ENCODE data around the gene C6orf132.

The C6orf132 gene

DNA sequence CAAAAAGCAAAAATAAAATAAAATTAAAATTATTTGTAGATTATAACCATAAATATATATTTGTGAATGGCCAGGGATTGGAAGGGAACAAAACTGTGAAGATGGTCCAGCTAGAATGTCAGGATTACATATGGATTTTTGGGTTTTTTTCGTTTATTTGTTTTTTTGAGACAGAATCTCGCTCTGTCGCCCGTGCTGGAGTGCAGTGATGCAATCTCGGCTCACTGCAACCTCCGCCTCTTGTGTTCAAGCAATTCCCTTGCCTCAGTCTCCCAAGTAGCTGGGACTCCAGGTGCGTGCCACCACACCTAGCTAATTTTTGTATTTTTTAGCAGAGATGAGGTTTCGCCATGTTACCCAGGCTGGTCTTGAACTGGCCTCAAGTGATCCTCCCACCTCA lies 7.8 kb upstream of the C6orf132 start:
- no peak overlapping the region for H3K27ac ChIP-seq (ENCODE audit: low read depth, low read length)

DNA sequence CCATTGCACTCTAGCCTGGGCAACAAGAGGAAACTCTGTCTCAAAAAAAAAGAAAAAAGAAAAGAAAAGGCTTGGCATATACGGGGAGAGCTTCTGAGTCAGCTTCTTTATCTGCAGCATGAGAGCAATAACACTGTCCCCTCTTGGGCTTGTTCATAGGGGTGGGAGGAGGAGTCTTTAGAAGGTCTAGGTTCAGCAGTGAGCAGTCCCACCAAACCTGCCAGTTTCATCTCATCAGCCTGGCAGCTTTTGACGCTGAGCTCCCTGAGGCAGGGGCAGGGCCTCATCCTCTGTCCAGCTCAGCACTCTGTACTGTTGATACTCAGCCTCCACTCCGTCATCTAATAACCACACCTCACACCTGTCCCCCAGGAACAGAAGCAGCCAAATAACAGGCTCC lies 5.6 kb upstream of the C6orf132 start:
- Histone ChIP-seq H3K9me3 (ENCODE audit: control insufficient read depth in 5 of 5, low read length in 5 of 5) (no peaks in the 10 kb centered on the region), H3K4me3 (ENCODE audit: low read depth in 1 of 5, low read length in 5 of 5) (no peak overlapping the region), H3K36me3 (ENCODE audit: control insufficient read depth in 5 of 5, insufficient read depth in 5 of 5, low read length in 5 of 5) (no peaks in the 10 kb centered on the region), H3K9ac (ENCODE audit: low read length in 5 of 5) (no peak overlapping the region), H3K27me3 (ENCODE audit: control insufficient read depth in 5 of 5, insufficient read depth in 4 of 5, low read length in 5 of 5) (peaks cover 0 to 9% (median 3%) of the 10 kb centered on the region in 5 donors), H3K27ac (ENCODE audit: low read depth, low read length) (no peak overlapping the region), H3K4me1 (ENCODE audit: control insufficient read depth in 5 of 5, insufficient read depth in 5 of 5, low read length in 5 of 5) (no peaks in the 10 kb centered on the region)

More for the DNA sequence above, 7.8 kb upstream of the C6orf132 start:
- H3K9ac ChIP-seq (ENCODE audit: low read length in 5 of 5): no peak overlapping the region
- no peaks in the 10 kb centered on the region for H3K4me1 ChIP-seq (ENCODE audit: control insufficient read depth in 5 of 5, insufficient read depth in 5 of 5, low read length in 5 of 5)
- H3K4me3 ChIP-seq (ENCODE audit: low read depth in 1 of 5, low read length in 5 of 5): no peak overlapping the region
- no peaks in the 10 kb centered on the region for H3K9me3 ChIP-seq (ENCODE audit: control insufficient read depth in 5 of 5, low read length in 5 of 5)
- H3K36me3 ChIP-seq (ENCODE audit: control insufficient read depth in 5 of 5, insufficient read depth in 5 of 5, low read length in 5 of 5): no peaks in the 10 kb centered on the region
- H3K27me3 ChIP-seq (ENCODE audit: control insufficient read depth in 5 of 5, insufficient read depth in 4 of 5, low read length in 5 of 5): peaks cover 0 to 3% (median 0%) of the 10 kb centered on the region in 5 donors

DNA sequence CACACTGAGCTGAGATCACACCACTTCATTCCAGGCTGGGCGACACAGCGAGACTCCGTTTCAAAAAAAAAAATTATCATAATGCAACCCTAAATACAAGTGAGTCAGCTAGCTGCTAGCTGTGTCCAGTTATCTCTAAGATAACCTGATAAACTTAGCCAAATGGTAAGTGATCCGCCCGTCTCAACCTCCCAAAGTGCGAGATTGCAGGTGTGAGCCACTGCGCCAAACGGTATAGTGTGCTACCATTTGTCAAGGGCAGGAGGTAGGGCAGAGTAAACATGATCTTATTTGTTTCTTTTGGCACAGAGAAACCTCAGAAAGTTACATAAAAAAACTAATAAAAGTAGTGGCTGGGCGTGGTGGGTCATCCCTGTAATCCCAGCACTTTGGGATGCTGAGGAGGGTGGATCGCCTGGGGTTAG lies 4.7 kb upstream of the C6orf132 start:
- H3K4me1 ChIP-seq (ENCODE audit: control insufficient read depth in 5 of 5, insufficient read depth in 5 of 5, low read length in 5 of 5): peaks cover 0 to 8% (median 8%) of the 10 kb centered on the region in 5 donors
- H3K4me3 ChIP-seq (ENCODE audit: low read depth in 1 of 5, low read length in 5 of 5): no peak overlapping the region

GRCh38 chr6:42141603-42142117 lies 760 bp downstream of the C6orf132 start:
- Histone ChIP-seq H3K4me3 (ENCODE audit: low read depth in 1 of 5, low read length in 5 of 5) (peak overlapping the region; percentile 55 to 71 (median 57)), H3K9me3 (ENCODE audit: control insufficient read depth in 5 of 5, low read length in 5 of 5) (no peaks in the 10 kb centered on the region), H3K4me1 (ENCODE audit: control insufficient read depth in 5 of 5, insufficient read depth in 5 of 5, low read length in 5 of 5) (peaks cover 0 to 26% (median 20%) of the 10 kb centered on the region in 5 donors), H3K9ac (ENCODE audit: low read length in 5 of 5) (peak overlapping the region in 3 of 5 donors; percentile 21 to 64 (median 25)), H3K27me3 (ENCODE audit: control insufficient read depth in 5 of 5, insufficient read depth in 4 of 5, low read length in 5 of 5) (peaks cover 0 to 22% (median 7%) of the 10 kb centered on the region in 5 donors), H3K27ac (ENCODE audit: low read depth, low read length) (peak overlapping the region; percentile 16), H3K36me3 (ENCODE audit: control insufficient read depth in 5 of 5, insufficient read depth in 5 of 5, low read length in 5 of 5) (no peaks in the 10 kb centered on the region)

More for the DNA sequence above, 4.7 kb upstream of the C6orf132 start:
- Histone ChIP-seq H3K27ac (ENCODE audit: low read depth, low read length) (no peak overlapping the region), H3K9me3 (ENCODE audit: control insufficient read depth in 5 of 5, low read length in 5 of 5) (no peaks in the 10 kb centered on the region), H3K9ac (ENCODE audit: low read length in 5 of 5) (no peak overlapping the region), H3K36me3 (ENCODE audit: control insufficient read depth in 5 of 5, insufficient read depth in 5 of 5, low read length in 5 of 5) (no peaks in the 10 kb centered on the region), H3K27me3 (ENCODE audit: control insufficient read depth in 5 of 5, insufficient read depth in 4 of 5, low read length in 5 of 5) (peaks cover 0 to 15% (median 4%) of the 10 kb centered on the region in 5 donors)

GRCh38 chr6:42140756-42141602 lies 1.4 kb downstream of the C6orf132 start:
- Histone ChIP-seq H3K4me3 (ENCODE audit: low read depth in 1 of 5, low read length in 5 of 5) (peak overlapping the region; percentile 55 to 71 (median 57)), H3K4me1 (ENCODE audit: control insufficient read depth in 5 of 5, insufficient read depth in 5 of 5, low read length in 5 of 5) (peaks cover 0 to 26% (median 20%) of the 10 kb centered on the region in 5 donors), H3K36me3 (ENCODE audit: control insufficient read depth in 5 of 5, insufficient read depth in 5 of 5, low read length in 5 of 5) (no peaks in the 10 kb centered on the region), H3K9ac (ENCODE audit: low read length in 5 of 5) (peak overlapping the region in 2 of 5 donors; percentile 25 to 64), H3K27me3 (ENCODE audit: control insufficient read depth in 5 of 5, insufficient read depth in 4 of 5, low read length in 5 of 5) (peaks cover 0 to 22% (median 7%) of the 10 kb centered on the region in 5 donors), H3K9me3 (ENCODE audit: control insufficient read depth in 5 of 5, low read length in 5 of 5) (no peaks in the 10 kb centered on the region), H3K27ac (ENCODE audit: low read depth, low read length) (no peak overlapping the region)

GRCh38 chr6:42140032-42140431 lies 2.4 kb downstream of the C6orf132 start:
- Histone ChIP-seq H3K9me3 (ENCODE audit: control insufficient read depth in 5 of 5, low read length in 5 of 5) (no peaks in the 10 kb centered on the region), H3K9ac (ENCODE audit: low read length in 5 of 5) (no peak overlapping the region), H3K27ac (ENCODE audit: low read depth, low read length) (no peak overlapping the region), H3K36me3 (ENCODE audit: control insufficient read depth in 5 of 5, insufficient read depth in 5 of 5, low read length in 5 of 5) (no peaks in the 10 kb centered on the region), H3K27me3 (ENCODE audit: control insufficient read depth in 5 of 5, insufficient read depth in 4 of 5, low read length in 5 of 5) (peaks cover 0 to 20% (median 7%) of the 10 kb centered on the region in 5 donors), H3K4me1 (ENCODE audit: control insufficient read depth in 5 of 5, insufficient read depth in 5 of 5, low read length in 5 of 5) (peaks cover 0 to 26% (median 20%) of the 10 kb centered on the region in 5 donors), H3K4me3 (ENCODE audit: low read depth in 1 of 5, low read length in 5 of 5) (no peak overlapping the region)

- Histone ChIP-seq H3K4me3 (ENCODE audit: low read depth in 1 of 5, low read length in 5 of 5) (no peak overlapping the region), H3K27me3 (ENCODE audit: control insufficient read depth in 5 of 5, insufficient read depth in 4 of 5, low read length in 5 of 5) (peaks cover 0 to 21% (median 7%) of the 10 kb centered on the region in 5 donors), H3K4me1 (ENCODE audit: control insufficient read depth in 5 of 5, insufficient read depth in 5 of 5, low read length in 5 of 5) (peaks cover 0 to 26% (median 20%) of the 10 kb centered on the region in 5 donors), H3K9me3 (ENCODE audit: control insufficient read depth in 5 of 5, low read length in 5 of 5) (no peaks in the 10 kb centered on the region), H3K27ac (ENCODE audit: low read depth, low read length) (no peak overlapping the region), H3K36me3 (ENCODE audit: control insufficient read depth in 5 of 5, insufficient read depth in 5 of 5, low read length in 5 of 5) (no peaks in the 10 kb centered on the region), H3K9ac (ENCODE audit: low read length in 5 of 5) (no peak overlapping the region)
Observed at GRCh38 chr6:42138630-42139619, 3.5 kb downstream of the C6orf132 start.

DNA sequence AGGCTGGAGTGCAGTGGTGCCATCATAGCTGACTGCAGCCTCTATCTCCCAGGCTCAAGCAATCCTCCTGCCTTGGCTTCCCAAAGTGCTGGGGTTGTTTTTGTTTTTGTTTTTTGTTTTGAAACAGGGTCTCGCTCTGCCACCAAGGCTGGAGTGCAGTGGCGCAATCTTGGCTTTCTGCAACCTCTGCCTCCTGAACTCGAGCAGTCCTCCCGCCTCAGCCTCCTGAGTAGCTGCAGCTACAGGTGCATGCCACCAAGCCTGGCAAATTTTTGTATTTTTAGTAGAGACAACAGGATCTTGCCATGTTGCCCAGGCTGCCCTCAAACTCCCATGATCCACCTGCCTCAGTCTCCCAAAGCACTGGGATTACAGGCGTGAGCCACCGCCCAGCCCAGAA lies 4.2 kb downstream of the C6orf132 start:
- H3K27me3 ChIP-seq (ENCODE audit: control insufficient read depth in 5 of 5, insufficient read depth in 4 of 5, low read length in 5 of 5): peaks cover 0 to 15% (median 6%) of the 10 kb centered on the region in 5 donors
- no peaks in the 10 kb centered on the region for H3K36me3 ChIP-seq (ENCODE audit: control insufficient read depth in 5 of 5, insufficient read depth in 5 of 5, low read length in 5 of 5)
- no peak overlapping the region for H3K9ac ChIP-seq (ENCODE audit: low read length in 5 of 5)
- H3K27ac ChIP-seq (ENCODE audit: low read depth, low read length): no peak overlapping the region
- H3K4me3 ChIP-seq (ENCODE audit: low read depth in 1 of 5, low read length in 5 of 5): no peak overlapping the region
- peaks cover 0 to 26% (median 20%) of the 10 kb centered on the region in 5 donors for H3K4me1 ChIP-seq (ENCODE audit: control insufficient read depth in 5 of 5, insufficient read depth in 5 of 5, low read length in 5 of 5)
- no peaks in the 10 kb centered on the region for H3K9me3 ChIP-seq (ENCODE audit: control insufficient read depth in 5 of 5, low read length in 5 of 5)

- Histone ChIP-seq H3K9ac (ENCODE audit: low read length in 5 of 5) (no peak overlapping the region), H3K27me3 (ENCODE audit: control insufficient read depth in 5 of 5, insufficient read depth in 4 of 5, low read length in 5 of 5) (peaks cover 0 to 10% (median 2%) of the 10 kb centered on the region in 5 donors), H3K9me3 (ENCODE audit: control insufficient read depth in 5 of 5, low read length in 5 of 5) (no peaks in the 10 kb centered on the region), H3K4me3 (ENCODE audit: low read depth in 1 of 5, low read length in 5 of 5) (no peak overlapping the region), H3K4me1 (ENCODE audit: control insufficient read depth in 5 of 5, insufficient read depth in 5 of 5, low read length in 5 of 5) (peaks cover 0 to 19% (median 13%) of the 10 kb centered on the region in 5 donors), H3K27ac (ENCODE audit: low read depth, low read length) (no peak overlapping the region), H3K36me3 (ENCODE audit: control insufficient read depth in 5 of 5, insufficient read depth in 5 of 5, low read length in 5 of 5) (no peaks in the 10 kb centered on the region)
Observed at GRCh38 chr6:42137194-42137753, 5.1 kb downstream of the C6orf132 start.

Data from subcutaneous abdominal adipose tissue (tissue), 5 donors.